NCI-H2171 treated with DMSO at 0.1 percent for 48 hours (cell line): Measurements from ENCODE around the gene DENND6B.
"Not testable (repeated sequence)": the region's sequence is repeated elsewhere in the genome, so short reads cannot be mapped to it uniquely, and the experiment has no call there.

Experiments
- DNase-seq: peaks from one replicate; lab custom pipeline; 2025; lab: John Stamatoyannopoulos, UW

Gene DENND6B

DNA sequence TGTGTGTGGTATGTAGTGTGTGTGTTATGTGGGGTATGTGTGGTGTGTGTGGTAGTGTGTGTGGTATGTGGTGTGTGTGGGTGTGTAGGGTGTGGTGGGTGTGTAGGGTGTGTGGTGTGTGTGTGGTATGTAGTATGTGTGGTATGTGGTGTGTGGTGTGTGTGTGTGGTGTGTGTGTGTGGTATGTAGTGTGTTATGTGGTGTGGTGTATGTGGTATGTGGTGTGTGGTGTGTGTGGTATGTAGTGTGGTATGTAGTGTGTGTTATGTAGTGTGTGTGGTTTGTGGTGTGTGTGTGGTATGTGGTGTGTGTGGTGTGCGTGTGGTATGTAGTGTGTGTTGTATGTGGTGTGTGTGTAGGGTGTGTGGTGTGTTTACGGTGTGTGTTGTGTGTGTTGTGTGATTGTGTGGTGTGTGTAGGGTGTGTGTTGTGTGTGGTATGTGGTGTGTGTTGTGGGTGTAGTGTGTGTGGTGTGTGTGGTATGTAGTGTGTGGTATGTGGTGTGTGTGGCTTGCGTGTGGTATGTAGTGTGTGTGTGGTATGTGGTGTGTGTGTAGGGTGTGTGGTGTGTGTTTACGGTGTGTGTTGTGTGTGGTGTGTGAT, 12.1 kb upstream of the DENND6B start:
- no peak for DNase-seq

DNA sequence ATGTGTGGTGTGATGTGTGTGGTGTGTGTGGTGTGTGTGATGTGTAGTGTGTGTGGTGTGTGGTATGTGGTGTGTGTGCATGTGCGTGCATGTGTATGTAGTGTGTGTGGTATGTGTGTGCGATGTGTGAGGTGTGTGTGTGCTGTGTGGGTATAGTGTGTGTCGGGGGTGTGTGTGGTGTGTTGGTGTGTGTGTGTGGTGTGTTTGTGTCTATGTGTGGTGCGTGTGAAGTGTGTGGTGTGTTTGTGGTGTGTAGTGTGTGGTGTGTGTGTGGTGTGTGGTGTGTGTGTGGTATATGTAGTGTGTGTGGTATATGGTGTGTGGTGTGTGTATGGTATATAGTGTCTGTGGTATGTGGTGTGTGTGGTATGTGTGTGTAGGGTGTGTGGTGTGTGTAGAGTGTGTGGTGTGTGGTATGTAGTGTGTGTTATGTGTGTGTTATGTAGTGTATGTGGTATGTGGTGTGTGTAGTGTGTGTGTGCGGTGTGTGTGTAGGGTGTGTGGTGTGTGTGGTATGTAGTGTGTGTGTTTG, 11.3 kb upstream of the DENND6B start:
- no peak for DNase-seq

DNA sequence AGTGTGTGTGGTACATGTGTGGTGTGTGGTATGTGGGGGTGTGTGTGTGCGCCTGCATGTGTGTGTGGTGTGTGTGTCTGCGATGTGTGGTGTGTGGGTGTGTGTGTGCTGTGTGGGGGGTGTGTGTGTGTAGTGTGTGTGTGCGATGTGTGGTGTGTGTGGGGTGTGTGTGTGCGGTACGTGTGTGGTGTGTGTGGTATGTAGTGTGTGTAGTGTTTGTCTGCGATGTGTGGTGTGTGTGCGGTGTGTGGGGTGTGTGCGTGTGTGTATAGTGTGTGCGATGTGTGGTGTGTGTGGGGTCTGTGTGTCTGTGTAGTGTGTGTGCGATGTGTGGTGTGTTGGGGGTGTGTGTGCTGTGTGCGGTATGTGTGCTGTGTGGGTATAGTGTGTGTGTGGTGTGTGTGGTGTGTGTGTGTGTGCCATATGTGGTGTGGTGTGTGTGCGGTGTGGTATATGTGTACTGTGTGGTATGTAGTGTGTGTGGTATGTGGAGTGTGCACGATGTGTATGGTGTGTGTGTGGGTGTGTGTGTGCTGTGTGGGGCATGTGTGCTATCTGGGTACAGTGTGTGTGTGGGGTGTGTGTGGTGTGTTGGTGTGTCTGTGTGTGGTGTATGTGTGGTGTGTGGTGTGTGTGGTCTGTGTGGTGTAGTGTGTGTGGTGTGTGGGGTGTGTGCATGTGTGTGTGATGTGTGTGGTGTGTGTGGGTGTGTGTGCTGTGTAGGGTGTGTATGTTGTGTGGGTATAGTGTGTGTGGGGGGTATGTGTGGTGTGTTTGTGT, 10.6 kb upstream of the DENND6B start:
- no peak for DNase-seq

DNA sequence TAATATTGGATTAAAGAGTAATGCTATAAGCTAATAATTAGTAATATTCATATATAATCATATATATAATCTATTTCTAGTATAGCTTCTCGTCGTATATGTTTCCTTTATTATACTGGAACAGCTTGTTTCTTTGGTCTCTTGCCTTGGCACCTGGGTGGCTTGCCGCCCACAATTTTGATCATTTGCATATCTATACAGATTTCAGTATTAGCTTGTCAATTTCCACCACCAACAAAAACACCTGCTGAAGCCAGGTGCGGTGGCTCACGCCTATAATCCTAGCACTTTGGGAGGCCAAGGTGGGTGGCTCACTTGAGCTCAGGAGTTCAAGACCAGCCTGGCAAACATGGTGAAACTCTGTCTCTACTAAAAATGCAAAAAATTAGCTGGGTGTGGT, 7.6 kb upstream of the DENND6B start:
- not testable (repeated sequence) for DNase-seq

DNA sequence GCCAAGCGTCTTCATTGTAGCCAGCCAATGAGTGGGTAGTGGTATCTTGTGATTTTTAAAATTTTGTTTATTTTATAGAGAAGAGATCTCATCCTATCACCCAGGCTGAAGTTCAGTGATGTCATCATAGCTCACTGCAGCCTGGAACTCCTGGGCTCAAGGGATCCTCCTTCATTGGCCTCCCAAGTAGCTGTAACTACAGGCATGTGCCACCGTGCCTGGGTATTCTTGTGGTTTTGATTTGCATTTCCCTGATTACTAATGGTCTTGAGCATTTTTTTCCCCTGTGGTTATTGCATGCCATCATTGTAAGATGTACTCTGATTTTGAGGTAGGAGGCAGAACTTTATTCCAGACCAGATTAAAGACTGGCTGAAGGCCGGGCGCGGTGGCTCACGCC, 2.4 kb upstream of the DENND6B start:
- no peak for DNase-seq

DNA sequence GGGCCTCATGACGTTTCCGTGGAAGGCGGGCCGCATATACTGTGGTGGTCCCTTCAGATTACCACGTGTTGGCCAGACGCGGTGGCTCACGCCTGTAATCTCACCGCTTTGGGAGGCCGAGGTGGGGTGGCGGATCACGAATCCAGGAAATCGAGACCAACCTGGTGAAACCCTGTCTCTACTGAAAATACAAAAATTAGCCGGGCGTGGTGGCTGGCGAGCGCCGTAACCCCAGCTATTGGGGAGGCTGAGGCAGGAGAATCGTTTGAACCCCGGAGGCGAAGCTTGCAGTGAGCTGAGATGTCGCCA, 853 bp upstream of the DENND6B start:
- no peak for DNase-seq

DNA sequence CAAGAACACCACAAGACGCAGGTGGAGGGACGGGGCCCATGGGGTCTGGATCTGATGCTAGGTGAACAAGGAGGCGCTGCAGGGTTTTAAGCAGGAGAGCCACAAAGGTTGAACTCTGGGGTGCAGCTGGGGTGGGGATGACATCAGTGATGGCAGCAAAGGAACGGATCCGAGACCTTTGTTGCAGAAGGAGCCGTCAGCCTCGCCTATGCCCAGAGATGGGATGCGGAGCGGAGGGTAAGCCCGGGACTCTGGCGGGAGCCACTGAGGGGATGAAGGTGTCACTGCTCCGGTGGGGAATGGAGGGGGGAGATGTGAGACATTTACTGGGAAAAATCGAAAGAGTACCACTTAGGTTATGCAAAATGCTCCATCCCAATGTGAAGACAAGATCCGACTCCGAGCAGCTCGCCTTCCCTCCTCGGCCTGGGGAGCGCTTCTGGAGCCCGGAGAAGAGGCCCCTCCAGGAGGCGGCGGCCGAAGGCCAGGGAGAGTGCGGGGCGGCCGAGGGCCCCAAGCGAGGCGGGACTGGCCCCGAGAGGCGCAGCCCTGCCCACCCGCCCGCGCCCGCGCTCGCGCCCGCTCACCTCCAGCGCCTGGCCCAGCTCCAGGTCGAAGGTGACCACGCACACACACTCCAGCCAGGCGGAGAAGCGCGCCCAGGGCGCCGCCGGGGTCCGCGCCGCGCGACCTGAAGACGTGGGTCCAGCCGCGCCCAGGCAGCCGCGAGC, 422 bp downstream of the DENND6B start:
- no peak for DNase-seq

DNA sequence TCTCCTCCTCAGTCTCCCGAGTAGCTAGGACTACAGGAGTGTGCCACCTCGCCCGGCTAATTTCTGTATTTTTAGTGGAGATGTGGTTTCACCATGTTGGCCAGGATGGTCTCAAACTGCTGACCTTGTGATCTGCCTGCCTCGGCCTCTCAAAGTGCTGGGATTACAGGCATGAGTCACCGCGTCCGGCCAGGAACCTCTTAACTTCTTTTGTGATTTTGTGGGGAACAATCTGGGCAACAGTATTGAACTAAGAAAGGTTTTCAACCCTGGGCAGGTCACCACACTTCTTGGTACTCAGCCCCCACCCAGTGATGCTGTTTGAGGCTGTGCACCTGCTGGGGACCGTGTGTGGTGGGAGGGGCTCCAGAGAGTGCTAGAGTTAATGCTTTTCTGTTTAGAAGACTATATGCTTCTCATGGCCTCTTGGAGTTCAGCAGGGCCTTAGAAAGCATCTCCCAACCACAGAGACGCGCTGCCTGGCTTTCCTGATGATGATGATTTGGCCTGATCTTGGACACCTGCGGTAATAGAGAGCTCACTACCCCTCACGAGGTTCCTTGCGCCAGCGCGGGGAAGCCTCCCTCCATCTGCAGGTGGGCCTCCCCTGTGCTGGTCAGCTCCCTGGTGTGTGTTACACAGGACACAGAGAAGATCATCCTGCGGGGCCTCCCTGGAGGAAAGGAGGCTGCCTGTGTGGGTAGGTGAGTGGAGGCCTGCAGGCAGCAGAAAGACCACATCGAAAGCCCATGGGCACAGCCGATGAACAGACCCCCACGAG, 1.2 kb downstream of the DENND6B start:
- no peak for DNase-seq

DNA sequence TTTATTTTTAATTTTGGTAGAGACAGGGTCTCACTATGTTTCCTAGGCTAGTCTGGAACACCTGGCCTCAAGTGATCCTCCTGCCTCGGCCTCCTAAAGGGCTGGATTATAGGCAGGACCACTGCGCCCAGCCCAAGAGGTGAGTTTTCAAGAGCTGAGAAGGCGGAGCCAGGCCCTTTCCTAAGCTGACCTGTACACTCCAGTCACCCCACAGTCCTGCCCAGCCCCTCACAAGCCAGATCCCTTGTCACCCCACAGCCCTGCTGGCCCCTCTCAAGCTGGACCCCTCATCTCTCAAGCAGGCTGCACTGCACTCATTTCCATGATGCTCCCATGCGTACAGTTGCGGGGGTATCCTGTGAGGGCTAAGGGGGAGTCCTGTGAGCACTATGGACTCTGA, 2.9 kb downstream of the DENND6B start:
- no peak for DNase-seq

DNA sequence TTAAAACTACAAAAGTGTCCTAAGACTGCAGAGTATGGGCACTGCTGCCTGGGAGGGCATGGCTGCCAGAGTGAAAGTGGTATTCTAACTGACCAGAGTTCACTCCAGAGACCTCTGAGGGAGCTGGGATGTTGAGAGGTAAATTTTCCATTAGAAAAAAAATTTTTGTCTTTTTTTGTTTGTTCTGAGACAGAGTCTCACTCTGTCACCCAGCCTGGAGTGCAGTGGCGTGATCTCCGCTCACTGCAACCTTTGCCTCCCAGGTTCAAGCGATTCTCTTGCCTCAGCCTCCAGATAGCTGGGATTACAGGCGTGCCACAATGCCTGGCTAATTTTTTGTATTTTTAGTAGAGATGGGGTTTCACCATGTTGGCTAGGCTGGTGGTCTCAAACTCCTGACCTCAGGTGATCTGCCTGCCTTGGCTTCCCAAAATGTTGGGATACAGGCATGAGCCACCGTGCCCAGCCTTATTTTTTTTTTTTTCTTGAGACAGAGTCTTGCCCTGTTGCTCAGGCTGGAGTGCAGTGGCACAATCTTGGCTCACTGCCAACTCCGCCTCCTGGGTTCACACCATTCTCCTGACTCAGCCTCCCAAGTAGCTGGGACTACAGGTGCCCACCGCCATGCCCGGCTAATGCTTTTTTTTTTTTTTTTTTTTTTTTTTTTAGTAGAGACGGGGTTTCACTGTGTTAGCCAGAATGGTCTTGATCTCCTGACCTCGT, 4.3 kb downstream of the DENND6B start:
- not testable (repeated sequence) for DNase-seq

DNA sequence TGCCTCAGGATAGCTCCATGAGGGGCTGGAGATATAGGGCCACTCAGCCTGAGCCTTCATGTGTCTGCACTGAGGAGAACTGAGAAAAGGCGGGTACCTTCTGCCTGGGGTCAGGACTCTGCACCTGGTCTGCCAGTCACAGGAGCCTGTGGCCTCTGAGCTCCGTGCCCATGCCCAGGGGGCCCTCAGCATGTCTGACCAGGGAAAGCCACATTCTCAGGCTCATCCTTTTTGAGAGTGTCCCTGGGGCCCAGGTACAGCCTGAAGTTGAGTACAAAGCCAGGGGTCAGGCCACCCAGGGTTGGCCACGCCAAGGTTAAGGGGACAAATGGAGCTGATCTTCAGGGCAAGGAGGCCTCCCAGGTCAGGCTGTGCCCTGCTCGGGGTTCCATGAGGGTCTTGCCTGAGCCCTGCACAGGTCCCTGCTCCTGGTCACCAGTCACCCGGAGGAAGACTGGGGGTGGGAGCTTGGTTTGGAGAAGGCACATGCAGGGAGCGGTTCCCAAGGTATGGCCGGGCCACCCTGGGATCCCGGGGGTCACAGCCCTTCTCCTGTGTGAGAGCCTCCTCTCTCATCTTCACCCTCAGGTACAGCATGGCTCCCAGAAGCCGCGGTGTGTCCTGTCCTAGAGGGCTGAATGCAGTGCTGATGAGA, 6.0 kb downstream of the DENND6B start:
- DNase-seq = no peak

DNA sequence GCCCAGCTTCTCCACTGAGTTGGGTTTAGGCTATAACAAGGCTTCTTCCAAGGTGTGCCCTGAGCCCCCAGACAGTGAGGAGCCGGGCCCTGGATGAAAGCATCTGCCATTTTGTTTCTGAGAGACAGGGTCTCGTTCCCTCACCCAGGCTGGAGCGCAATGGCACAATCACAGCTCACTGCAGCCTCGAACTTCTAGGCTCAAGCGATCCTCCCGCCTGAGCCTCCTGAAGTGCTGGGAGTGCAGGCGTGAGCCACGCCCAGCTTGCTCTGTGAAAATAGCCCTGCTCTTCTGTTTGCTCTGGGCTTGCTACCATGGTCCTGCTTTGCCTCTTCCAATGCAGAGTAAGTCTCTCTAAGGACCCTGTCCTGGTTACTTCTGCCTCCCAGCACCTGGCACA, 6.7 kb downstream of the DENND6B start:
- no peak for DNase-seq

DNA sequence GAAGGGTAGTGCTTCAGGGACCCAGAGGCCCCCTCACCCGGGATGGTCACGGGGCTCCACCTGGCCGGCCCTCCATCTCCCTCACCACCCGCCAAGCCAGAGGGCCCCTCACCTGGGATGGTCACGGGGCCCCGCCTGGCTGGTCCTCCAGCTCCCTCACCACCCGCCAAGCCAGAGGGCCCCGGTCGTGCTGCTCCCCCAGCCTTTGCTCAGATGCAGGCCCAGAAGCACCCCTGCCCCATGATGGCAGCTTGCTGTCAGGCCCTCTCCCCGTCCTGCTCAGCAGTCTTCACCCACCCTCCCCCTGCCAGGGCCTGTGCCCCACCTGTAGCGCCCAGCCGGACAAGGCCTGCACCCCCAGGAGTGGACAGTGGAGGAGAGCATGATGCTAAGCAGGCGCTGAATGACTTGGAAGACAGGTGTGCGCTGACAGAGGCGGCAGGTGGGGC, 7.3 kb downstream of the DENND6B start:
- no peak for DNase-seq

DNA sequence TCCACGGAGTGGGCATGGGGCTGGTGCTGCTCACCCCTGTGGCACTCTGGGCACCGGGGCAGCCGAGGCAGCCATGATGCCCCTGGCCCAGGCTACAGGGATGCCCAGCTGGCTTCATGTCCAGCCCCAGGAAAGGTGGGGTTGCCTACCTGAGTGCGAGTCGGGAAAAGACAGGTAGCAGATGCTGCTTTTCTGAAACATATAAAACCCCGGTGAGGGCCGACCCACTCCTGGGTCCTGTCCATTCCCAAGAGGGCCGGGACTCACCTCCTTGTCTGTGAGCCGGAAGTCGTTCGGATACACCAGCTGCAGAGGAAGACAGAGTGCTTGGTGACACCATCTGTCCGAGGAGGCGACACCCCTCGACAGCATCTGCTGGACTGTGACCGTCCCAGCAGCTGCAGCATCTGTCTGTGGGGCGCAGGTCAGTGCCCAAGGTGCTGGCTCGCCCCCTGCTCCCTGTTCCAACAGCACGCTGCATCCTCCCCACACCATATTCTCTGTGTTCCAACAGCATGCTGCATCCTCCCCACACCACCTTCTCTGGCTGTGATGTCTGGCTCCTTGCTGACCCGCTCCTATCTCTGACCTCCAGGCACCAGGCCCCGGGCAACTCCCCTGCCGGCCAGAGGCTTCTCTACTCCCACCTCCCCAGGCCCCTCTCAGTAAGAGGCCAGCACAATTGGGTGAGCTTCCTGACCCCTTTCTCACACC, 8.0 kb downstream of the DENND6B start:
- peak; percentile 54 for DNase-seq

DNA sequence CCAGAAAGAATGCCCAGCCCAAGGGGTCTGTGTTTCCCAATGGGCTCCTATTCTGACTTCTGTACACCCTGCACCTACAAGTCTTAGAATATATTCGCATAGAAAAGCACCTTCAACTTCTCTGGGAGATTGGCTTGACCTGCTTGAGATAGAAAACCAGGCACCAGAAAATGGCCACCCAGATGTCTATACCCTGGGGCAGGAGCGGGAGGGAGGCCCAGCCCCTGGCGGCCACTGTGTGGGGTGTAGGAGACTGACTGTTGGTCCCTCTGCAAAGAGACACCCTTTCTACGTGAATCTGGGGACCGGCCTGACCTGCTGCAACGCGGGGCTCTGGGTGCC, 8.5 kb downstream of the DENND6B start:
- no peak for DNase-seq

DNA sequence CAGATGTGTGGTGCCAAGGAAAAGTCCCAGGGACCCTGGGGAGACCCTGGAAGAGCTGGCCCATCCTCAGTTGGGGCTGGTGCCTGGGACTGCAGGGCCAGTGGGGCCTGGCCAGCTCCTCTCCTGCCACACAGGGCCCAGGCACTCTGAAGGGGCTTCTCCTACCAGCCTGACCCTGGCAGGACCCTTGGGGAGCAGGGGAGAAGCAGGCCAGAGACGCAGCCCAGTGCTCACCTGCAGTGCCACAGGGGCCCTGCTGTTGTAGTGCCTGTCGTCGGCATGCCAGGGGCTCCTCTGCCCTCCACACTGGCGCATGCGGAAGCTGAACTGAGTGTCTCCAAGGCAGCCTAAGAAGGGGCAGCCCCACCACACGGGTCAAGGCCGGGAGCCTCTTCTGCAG, 9.1 kb downstream of the DENND6B start:
- DNase-seq = no peak

DNA sequence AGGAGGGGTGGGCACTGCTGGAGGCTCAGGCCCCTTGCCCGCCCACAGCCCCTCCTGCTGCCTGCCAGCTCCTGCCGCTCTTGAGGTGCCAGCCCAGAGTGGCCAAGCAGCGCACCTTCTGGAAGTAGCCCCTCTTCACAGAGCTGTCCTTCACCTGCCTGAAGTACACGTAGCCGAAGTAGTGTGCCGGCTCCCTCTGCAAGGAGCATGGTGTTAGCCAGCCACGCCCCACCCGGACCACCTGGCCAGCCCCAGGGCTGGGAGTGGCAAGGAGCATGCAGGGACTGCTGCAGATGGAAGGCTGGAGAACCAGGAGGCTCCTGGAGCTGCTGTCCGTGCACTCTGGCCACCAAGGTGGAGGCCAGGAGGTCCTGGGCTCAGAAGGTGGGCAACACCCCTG, 9.6 kb downstream of the DENND6B start:
- no peak for DNase-seq

DNA sequence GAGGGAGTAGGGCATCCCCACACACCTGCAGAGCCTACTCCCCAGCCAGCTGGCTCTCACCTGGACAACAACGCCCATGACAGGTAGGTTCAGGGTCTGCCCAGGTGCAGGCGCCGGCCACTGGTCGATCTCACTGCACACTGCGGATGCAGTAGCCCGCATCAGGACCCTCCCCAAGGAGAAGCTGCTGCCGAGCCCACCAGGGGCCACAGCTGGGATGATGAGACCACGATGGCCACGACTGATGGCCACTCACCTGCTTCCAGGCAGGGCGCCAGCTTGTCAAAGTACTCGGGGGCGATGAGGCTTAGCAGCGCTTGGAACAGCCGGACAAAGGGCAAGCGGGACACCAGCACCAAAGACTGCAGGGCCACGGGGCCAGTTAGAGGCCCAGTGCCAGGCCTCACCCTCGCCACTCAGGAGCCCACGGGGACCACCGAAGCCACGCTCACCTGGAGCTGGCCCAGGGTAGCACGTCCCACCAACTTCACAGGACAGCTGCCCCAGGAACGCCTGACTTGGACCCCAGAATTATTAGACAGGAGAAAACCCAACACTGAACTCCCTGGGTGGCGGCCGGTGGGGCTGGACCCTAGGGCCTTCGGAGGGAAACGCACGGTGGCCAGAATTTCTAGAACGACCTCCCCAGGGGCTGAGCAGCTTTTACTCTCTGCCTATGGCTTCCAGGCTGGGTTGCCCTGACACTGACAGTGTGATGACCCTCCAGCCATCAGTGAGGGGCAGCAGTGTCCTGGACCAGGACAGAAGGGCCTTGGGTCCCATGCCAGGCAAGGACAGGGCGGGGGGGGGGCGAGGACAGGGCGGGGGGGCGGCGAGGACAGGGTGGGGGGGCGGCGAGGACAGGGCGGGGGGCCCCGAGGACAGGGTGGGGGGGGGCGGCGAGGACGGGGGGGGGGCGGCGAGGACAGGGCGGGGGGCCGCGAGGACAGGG, 10.4 kb downstream of the DENND6B start:
- no peak for DNase-seq
